Neural progenitor cell (in vitro differentiated cells): ENCODE data around the gene DCAF8.

Experiments
- EZH2 ChIP-seq: fragments of 200-600 bp; sonication (generic); IDR thresholded peaks from 2 replicates; pipeline ENCODE4 v1.6.1; 2017; ENCODE audit warnings: antibody characterized with exemption, mild to moderate bottlenecking, moderate library complexity
- TF ChIP-seq, protein P1 (sequence below): fragments of 200-600 bp; sonication (generic); IDR thresholded peaks from 2 replicates; pipeline ENCODE4 v1.5.1; 2017; ENCODE audit warnings: antibody characterized with exemption, mild to moderate bottlenecking

DNA sequence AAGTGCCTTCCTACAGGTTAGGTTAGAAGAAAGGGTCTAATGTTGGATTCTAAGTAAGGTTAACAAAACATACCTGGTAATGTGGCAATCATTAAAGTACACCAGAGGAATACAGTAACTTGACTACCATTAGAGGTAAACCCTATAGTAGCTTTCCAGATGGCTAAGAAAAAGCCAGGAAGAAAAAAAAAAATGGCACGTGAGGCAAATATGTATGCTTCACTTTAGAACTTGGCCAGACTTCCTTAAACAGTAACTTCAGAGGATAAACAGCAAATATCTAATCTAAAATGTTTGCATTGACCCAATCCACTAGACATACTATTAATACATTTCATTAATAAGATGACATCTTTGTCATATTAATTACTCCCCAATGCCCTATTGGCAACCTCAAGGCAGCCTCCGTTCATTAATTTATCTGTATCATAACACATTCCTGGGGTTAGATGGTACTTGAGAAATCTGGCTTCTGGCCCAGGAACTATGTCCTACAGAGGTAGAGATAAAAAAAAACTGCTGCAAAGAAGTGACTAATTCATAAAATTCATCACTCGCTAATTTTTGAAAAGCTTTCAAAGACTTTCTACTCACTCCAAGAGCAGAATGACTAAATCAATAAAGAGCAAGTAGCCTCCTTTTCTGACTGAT, 5.8 kb downstream of the DCAF8 start:
- TF ChIP-seq, protein P1, sequence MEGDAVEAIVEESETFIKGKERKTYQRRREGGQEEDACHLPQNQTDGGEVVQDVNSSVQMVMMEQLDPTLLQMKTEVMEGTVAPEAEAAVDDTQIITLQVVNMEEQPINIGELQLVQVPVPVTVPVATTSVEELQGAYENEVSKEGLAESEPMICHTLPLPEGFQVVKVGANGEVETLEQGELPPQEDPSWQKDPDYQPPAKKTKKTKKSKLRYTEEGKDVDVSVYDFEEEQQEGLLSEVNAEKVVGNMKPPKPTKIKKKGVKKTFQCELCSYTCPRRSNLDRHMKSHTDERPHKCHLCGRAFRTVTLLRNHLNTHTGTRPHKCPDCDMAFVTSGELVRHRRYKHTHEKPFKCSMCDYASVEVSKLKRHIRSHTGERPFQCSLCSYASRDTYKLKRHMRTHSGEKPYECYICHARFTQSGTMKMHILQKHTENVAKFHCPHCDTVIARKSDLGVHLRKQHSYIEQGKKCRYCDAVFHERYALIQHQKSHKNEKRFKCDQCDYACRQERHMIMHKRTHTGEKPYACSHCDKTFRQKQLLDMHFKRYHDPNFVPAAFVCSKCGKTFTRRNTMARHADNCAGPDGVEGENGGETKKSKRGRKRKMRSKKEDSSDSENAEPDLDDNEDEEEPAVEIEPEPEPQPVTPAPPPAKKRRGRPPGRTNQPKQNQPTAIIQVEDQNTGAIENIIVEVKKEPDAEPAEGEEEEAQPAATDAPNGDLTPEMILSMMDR = no peak
- TF ChIP-seq EZH2 = no peak
